Measurements from ENCODE around the gene UFSP2. TPM values are rescaled to one million over a fixed set of nuclear protein-coding genes. Genes with fewer than 3 reads are reported as not detected.

The UFSP2 gene, protein sequence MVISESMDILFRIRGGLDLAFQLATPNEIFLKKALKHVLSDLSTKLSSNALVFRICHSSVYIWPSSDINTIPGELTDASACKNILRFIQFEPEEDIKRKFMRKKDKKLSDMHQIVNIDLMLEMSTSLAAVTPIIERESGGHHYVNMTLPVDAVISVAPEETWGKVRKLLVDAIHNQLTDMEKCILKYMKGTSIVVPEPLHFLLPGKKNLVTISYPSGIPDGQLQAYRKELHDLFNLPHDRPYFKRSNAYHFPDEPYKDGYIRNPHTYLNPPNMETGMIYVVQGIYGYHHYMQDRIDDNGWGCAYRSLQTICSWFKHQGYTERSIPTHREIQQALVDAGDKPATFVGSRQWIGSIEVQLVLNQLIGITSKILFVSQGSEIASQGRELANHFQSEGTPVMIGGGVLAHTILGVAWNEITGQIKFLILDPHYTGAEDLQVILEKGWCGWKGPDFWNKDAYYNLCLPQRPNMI
- 29.6 and 63.3 TPM in 2 replicates for total RNA-seq (2014; rRNA removed; shearing (Covaris generic); ENCODE audit: low replicate concordance)

DNA sequence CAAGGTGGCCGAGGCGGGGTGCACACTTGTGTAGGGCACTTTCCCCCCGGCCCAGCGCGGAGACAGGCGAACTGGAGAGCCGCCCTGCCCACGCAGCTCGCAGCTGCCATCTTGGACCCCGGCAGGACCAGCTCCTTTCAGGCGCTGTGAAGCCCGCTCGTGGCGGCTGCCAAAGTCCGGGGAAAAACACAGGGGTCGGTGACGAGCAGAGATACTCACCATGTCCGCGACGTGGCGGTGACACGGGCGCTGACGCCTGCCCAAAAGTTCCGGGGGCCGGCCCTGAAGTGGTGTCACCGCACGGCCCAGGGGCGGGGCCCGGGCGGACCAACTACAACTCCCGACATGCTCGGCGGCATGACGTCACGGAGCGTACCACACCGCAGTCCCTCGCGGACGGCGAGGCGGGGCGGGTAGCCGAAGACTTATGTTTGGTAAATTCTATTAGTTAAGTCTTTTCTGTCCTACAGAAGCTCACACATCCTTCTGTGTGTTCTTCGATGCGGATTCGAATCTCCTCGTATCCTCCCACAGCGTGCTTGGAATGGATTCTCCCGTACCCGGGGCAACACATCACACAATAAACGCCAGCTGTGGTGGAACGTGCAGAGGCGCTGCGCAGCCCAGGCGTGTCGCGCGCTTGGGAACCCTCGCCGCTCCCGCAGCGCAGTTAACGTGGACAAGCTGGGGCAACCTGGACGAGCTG is at the start of gene UFSP2:
UFSP2 (minus strand) TSS at position 318 of the 706 bp plus-strand sequence; CDS start at position 222, 96 bp downstream.
- peak; percentile 90 for DNase-seq (ENCODE audit: low read depth)
- in situ Hi-C loops (cut with HindIII; ENCODE audit: low pct_unique_long_range_greater_than_20kb, low sequenced_read_pairs), result no loop called here

DNA sequence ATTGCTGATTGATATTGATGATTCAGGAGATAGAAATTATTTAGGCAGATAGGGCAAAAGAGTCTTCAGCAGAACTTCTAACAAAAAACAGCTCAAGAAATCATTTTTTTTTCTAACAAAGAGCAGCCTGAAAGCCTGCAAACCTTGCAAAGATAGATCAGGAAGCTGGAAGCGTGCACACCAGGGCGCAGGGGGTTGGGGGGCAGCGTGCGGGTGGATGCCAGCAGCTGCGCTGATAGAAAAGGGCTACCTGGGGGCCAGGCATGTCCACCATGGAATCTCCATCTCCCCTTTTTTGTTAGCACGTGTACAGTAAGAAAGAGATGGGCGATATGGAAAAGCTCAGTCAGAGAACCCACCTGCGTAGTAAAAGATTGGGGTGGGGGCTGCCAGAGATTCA is 47.5 kb upstream of the UFSP2 start:
- in situ Hi-C loops (cut with HindIII; ENCODE audit: low pct_unique_long_range_greater_than_20kb, low sequenced_read_pairs), result no loop called here

DNA sequence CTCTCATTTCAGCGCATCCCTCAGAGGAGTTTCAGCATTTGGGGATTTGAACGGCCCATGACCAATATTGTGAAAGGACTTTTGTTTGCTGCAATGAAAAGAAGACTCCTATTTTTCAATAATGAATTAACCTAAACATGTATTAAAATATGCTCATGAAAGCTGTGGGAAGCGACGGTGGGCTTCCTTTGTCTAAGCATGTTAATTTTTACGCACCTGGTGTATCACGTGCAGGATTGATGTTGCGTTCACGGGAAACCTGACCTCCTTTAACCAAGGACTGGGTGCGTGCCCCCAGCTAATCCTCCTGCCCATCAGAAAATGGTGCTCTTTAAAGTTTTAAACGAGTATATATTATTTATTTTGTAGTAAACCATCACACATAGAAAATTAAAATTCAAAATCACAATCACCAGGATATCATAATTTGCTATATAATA is 46.4 kb upstream of the UFSP2 start:
- no peak for DNase-seq (ENCODE audit: low read depth)
- in situ Hi-C loops (cut with HindIII; ENCODE audit: low pct_unique_long_range_greater_than_20kb, low sequenced_read_pairs), result no loop called here

More for the DNA sequence above, 47.5 kb upstream of the UFSP2 start:
- no peak for DNase-seq (ENCODE audit: low read depth)

DNA sequence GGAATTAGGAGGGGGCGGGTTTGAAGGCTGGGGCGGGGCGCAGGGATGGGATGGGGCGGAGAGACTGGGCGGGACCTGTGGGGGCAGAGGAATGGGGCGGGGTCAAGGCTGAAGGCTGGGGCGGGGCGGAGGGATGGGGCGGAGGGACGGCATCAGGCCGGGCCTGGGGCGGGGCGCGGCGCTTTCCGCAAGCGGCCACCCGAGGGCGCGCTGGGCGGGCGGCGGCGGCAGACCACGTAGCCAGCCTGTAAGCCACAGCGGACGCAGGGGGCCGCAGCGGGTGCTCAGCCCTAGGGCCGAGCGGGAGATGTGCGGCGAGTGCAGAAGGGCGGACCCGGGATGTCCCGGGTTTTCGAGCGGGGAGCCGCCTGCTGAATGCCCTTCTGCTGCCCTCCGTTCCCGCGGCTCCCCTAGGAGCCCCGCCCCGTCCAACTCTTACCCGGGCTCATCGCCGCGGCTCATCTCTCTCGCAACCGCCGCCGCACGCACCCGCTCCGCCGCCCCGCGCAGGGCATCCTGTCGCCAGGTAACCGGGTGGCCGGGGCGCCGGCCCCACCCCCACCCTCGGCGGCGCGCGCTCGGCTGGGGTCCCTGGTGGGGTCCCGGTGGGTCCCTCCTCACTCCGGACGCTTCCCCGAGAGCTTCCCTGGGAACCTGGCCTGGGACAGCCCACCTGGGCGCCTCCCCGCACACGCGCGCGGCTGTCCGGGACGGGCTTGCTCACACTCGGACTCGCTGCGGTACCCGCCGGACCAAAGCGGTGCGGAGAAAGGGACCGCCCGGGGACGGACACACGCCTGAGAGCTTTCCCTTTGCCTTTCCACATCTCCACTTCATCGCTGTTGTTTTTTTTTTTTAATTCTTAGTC is 45.7 kb upstream of the UFSP2 start, which contains the start of gene CCDC110:
CCDC110 (minus strand) TSS at position 499 of the 868 bp plus-strand sequence; CDS start at position 449, 50 bp downstream.
- peak; percentile 78 for DNase-seq (ENCODE audit: low read depth)
- in situ Hi-C loops (cut with HindIII; ENCODE audit: low pct_unique_long_range_greater_than_20kb, low sequenced_read_pairs), result no loop called here

DNA sequence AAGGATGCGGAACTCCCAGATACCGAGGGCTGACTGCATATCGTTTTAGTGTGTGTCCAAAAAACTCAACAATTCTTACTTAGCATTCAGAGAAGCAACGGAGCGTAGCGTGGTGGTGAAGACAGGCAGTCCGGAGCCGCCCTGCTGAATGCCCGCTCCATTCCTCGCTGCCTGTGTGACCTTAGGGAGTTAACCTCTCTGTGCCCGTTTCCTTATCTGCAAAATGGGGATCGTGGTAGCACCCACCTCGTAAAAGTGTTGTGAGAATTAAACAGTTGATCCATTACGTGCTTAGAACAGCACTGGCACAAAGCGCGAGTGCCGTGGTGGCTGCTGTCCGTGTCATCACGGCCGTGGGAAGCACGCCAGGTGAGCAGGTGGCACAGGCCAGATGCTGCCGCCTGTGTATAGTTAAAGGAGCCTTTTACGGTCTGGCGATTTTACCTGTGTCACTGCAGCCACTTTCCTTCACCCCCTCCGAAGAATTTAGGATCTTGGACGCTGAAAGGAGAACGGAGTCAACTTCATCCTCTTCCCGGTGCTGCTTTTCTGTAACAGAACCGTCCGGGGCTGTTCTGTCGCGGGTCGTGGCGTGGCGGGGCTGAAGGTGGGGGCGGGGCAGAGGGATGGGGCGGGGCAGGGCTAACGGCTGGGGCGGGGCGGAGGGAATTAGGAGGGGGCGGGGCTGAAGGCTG is 44.9 kb upstream of the UFSP2 start:
- DNase-seq (ENCODE audit: low read depth), result peak; percentile 59
- in situ Hi-C loops (cut with HindIII; ENCODE audit: low pct_unique_long_range_greater_than_20kb, low sequenced_read_pairs), result no loop called here

DNA sequence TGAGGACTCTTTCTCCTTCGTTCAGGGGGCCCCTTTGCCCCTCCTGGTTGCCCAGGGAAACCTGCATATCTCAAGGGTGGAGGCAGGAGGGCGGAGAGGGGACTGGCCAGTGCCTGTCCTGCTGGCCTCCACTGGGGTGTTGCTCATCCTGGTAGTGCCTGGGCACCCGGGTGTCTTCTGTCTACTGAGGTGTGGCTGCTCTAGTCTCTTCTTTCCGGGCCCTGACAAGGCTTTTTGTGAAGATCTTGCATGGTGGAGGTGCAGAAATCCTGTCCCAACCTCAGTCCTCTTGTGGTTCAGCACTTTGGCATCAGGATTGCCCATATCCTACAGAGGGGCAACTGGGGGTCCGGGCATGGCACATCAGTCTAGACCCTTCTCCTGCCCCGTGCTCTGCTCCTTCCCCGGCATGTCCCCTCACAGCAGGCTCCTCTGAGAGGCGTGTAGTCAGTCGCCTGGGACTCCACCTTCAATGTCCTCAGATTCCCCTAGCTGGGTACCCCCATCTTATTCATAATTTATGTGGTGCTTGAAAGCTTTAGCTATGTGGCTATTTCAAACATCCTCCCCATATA is 43.9 kb upstream of the UFSP2 start:
- in situ Hi-C loops (cut with HindIII; ENCODE audit: low pct_unique_long_range_greater_than_20kb, low sequenced_read_pairs), result no loop called here
- no peak for DNase-seq (ENCODE audit: low read depth)

DNA sequence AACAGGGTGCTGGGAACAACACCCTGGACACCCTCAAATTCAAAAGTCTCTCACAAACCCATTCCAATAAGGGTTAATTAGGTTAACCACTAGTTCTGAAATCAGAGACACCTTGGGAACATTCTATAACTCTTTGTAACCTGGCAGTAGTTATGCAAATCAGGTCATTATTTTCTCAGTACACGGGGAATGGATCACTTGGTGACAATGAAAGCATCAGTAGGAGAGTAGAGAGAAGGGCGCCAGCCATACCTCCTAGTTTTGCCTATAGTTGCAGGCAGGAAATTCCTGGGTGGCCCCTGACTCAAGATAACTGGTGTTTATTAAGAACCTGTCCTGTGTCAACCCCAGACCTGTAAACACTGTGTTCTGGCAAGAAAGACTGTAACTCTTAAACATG is 43.2 kb upstream of the UFSP2 start:
- in situ Hi-C loops (cut with HindIII; ENCODE audit: low pct_unique_long_range_greater_than_20kb, low sequenced_read_pairs), result no loop called here
- DNase-seq (ENCODE audit: low read depth), result no peak

DNA sequence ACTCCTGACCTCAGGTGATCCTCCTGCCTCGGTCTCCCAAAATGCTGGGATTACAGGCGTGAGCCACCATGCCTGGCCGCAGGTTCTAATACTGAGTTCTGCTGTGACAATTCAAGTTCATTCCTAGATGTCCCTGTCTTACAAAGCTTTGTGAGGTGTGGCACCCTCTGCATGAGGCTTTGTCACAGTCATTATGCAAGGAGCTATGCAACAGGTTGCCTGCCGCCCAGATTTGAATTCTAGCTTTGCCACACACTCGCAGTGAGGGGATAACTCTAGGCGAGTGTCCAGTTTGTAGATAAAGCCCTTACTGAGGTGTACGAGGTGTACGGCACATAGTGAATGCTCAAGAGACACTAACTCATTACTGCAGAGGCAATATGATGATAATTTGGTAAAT is 42.2 kb upstream of the UFSP2 start:
- no peak for DNase-seq (ENCODE audit: low read depth)
- in situ Hi-C loops (cut with HindIII; ENCODE audit: low pct_unique_long_range_greater_than_20kb, low sequenced_read_pairs), result no loop called here

DNA sequence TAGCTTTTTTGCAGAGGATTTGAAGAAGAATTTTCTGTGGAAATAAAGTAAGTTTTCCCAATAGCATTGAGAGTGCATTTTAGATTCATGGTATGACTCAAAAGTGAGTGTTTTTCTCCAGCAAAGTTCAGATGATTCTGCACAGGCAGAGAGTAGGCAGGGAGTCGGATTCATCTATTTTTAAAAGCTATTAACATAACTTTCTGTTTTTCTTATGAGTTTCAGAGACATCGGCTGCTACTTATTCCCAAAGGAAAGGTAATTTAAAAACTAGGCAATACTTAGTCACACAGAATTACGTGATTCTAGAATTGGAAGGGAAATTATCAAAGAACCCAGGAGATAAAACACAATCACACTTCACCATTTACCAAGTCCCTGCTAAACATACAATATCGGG is 41.3 kb upstream of the UFSP2 start:
- no peak for DNase-seq (ENCODE audit: low read depth)
- in situ Hi-C loops (cut with HindIII; ENCODE audit: low pct_unique_long_range_greater_than_20kb, low sequenced_read_pairs), result no loop called here

DNA sequence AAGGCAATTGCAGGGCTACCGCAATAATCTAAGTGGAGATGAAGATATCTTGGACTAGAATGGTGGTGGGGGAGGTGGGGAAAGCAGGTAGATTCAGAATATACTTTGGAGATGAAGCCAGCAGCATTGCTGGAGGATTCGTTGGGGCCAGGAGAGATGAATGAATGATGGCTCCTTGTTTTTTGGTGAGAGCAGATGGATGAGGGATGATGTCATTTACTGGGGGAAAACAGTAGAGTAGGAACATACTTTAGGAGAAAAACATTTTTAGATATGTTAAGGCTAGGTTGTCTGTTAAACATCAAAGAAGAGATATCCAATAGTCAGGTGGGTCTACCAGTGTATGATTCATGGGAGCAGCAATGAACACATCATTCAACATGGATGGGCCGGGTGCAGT is 39.9 kb upstream of the UFSP2 start:
- DNase-seq (ENCODE audit: low read depth), result no peak
- in situ Hi-C loops (cut with HindIII; ENCODE audit: low pct_unique_long_range_greater_than_20kb, low sequenced_read_pairs), result no loop called here

DNA sequence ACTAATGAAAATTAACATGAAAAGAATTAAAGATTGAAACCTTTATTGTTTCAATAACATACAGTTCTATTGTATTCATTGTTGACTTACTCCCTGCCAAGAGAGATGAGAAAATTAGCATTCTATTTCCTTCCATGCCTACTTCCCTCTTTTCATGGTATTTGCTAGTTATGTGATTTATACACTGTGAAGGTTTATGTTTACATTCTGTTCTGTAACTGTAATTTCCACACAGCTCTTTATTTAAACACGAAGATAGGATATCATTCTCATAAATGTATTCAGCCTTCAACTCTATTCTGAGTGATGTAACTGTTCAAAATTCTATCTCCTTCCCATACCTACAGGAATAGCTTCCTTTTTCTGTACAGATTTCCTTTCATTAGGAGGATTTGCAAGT is 39.1 kb upstream of the UFSP2 start:
- in situ Hi-C loops (cut with HindIII; ENCODE audit: low pct_unique_long_range_greater_than_20kb, low sequenced_read_pairs), result no loop called here
- no peak for DNase-seq (ENCODE audit: low read depth)

DNA sequence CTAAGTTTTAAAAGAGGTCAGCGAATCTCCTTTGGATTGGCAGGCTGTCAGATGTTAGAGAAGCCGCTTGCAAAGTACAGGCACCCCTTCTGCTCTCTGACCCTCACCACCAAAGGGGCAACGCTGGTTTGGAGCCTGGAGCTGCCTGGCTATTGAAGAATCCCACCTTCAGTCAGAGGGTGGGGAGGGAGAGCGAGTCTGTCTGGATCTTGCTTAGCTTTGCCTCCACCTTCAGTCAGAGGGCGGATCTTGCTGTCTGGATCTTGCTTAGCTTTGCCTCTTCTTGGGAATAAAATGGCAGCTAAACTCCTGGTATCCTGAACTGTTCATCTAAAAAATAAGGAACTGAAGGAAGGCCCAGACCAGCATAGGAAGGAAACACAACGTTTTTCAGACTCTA is 38.4 kb upstream of the UFSP2 start:
- DNase-seq (ENCODE audit: low read depth), result no peak
- in situ Hi-C loops (cut with HindIII; ENCODE audit: low pct_unique_long_range_greater_than_20kb, low sequenced_read_pairs), result no loop called here

DNA sequence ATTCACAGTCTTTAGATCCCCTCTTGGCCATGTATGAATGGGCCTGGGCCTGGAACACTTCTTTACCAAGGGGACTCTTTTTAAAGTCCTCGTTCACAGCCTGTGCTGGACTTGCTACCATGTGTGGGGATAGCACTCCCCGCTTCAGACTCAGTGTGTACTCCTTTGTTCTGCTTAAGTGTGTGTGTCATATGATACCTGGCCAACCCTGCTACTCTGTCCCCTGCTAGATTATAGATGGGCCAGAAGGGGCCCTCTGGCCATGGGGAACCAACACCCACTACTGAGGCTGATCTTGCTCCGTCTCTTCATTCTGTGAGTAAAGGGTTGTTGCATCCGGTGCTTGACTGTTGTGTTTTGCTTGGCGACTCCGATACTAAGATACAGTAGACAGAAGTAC is 37.8 kb upstream of the UFSP2 start:
- in situ Hi-C loops (cut with HindIII; ENCODE audit: low pct_unique_long_range_greater_than_20kb, low sequenced_read_pairs), result no loop called here
- DNase-seq (ENCODE audit: low read depth), result no peak

DNA sequence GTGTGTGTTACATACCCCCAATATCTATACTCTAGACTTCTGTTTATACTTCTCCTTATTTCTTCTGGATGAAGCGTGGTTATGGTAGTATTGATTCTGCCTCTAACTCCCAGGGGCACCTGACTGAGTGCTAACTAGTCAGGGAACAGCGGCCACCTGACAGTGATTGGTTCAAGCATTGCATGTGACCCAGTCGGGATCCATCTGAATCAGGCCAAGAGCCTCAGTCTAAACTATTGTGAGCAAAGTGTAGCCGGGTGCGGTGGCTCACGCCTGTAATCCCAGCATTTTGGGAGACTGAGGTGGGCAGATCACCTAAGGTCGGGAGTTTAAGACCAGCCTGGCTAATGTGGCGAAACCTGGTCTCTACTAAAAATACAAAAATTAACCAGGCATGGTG is 35.8 kb upstream of the UFSP2 start:
- no peak for DNase-seq (ENCODE audit: low read depth)
- in situ Hi-C loops (cut with HindIII; ENCODE audit: low pct_unique_long_range_greater_than_20kb, low sequenced_read_pairs), result no loop called here

DNA sequence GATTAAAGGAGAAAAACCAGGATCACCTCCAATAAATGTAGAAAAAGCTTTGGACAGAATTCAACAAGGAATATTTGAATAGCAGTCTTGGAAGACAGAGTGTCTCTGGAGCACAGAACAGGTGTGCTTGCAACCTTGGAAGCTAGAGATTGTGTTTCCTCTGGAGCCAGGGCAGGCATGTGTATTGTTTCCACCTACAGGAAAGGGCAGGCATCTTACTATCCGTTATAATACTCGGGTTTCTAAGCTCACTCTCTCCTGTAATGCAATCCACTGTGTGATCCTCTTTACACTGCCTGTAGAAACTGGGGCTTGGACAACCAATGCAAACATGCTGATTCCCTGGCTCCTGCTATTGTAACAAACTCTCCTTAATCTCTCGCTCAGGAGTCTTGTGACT is 31.4 kb upstream of the UFSP2 start:
- in situ Hi-C loops (cut with HindIII; ENCODE audit: low pct_unique_long_range_greater_than_20kb, low sequenced_read_pairs), result no loop called here

DNA sequence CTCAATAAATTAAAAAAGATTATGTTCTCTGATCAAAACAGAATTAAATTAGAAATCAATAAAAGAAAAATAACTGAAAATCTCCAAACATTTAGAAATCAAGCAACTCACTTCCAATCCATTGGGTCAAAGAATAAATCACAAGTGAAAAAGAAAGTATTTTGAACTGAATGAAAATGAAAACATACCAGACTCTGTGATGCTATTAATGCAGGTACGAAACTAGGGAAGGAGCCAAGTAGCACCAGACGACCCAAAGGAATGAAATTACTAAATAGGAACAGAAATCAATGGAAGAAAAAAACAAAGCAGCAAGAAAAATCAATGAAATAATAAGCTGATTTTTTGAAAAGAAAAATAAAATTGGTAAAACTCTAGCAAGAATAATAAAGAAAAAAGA is 30.4 kb upstream of the UFSP2 start:
- no peak for DNase-seq (ENCODE audit: low read depth)
- in situ Hi-C loops (cut with HindIII; ENCODE audit: low pct_unique_long_range_greater_than_20kb, low sequenced_read_pairs), result no loop called here

More for the DNA sequence above, 31.4 kb upstream of the UFSP2 start:
- DNase-seq (ENCODE audit: low read depth), result no peak

DNA sequence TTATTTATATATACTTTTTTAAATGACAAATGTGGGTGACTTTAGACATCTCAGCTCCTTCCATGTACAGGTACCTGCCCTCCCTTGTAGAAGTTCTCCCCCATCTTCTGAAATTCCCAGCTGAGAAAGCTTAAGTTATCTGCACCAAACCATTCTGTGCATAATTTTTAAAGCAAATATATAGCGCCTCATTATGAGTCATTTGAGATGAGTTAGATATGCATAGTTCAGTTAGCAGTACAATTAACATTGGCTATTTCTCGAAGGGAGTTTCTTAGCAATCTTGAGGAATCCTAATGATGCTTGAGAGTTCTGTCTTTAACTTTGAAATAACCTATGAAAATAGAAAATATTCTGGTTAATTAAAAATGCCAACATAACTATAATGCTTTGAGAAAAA is 19.4 kb upstream of the UFSP2 start:
- in situ Hi-C loops (cut with HindIII; ENCODE audit: low pct_unique_long_range_greater_than_20kb, low sequenced_read_pairs), result no loop called here
- DNase-seq (ENCODE audit: low read depth), result no peak

DNA sequence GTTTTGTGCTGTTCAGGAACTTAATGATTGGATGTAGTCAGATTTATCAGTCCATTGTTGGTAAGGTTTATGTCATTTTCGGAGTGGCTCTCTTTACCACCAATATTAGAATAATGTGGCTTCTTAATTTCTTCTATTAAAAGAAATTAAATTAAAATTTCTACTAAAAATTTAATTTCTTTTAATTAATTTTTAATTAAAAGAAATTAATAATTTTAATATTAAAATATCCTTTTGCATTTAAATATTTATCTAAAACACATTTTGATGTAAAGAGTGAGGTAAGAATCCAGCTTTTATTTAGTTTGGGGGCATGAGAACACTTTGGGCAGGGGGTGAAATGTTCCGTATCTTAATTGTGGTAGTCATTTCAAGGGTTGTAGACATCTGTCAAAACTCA is 15.7 kb upstream of the UFSP2 start:
- DNase-seq (ENCODE audit: low read depth), result no peak
- in situ Hi-C loops (cut with HindIII; ENCODE audit: low pct_unique_long_range_greater_than_20kb, low sequenced_read_pairs), result no loop called here
